Osteocyte (in vitro differentiated cells): ENCODE data around the gene PDGFB. TPM values are rescaled to one million over a fixed set of nuclear protein-coding genes. Genes with fewer than 3 reads are reported as not detected.

Experiments
- DNase-seq: peaks from one replicate; pipeline ENCODE4 v3.0.0; 2021; ENCODE audit warnings: mixed read lengths; ENCODE audit not compliant: unreplicated experiment; ENCODE audit errors: extremely low spot score
- H3K27ac Mint-ChIP-seq: one replicate; pipeline ENCODE4 v1.8.0; 2021; ENCODE audit warnings: mild to moderate bottlenecking, mixed read lengths; ENCODE audit not compliant: unreplicated experiment
- H3K27me3 Mint-ChIP-seq: one replicate; pipeline ENCODE4 v1.8.0; 2021; ENCODE audit warnings: mixed read lengths; ENCODE audit not compliant: unreplicated experiment
- H3K36me3 Mint-ChIP-seq: one replicate; pipeline ENCODE4 v1.8.0; 2021; ENCODE audit warnings: mixed read lengths; ENCODE audit not compliant: unreplicated experiment
- H3K4me1 Mint-ChIP-seq: one replicate; pipeline ENCODE4 v1.8.0; 2021; ENCODE audit warnings: mixed read lengths; ENCODE audit not compliant: unreplicated experiment
- H3K4me3 Mint-ChIP-seq: one replicate; pipeline ENCODE4 v1.8.0; 2021; ENCODE audit warnings: mild to moderate bottlenecking, moderate library complexity, mixed read lengths; ENCODE audit not compliant: unreplicated experiment
- H3K9me3 Mint-ChIP-seq: one replicate; pipeline ENCODE4 v1.8.0; 2021; ENCODE audit warnings: mixed read lengths; ENCODE audit not compliant: unreplicated experiment
- CTCF ChIP-seq: fragments of 200-600 bp; sonication (generic); IDR thresholded peaks from 2 replicates; pipeline ENCODE4 v1.5.0; 2021; ENCODE audit warnings: antibody characterized with exemption, mild to moderate bottlenecking, moderate library complexity
- total RNA-seq: library from RNA; stranded (reverse); gene quantifications from 2 replicates; pipeline ENCODE4 v1.2.1, GENCODE V29; 2021

The PDGFB gene
- total RNA-seq, 1 donor from 2014 or later, result 16.8 TPM

GRCh38 chr22:39264349-39265038 is 19.7 kb upstream of the PDGFB start:
- Mint-ChIP-seq H3K27me3 (no peaks in the 10 kb centered on the region), H3K36me3 (no peaks in the 10 kb centered on the region), H3K4me3 (no peak overlapping the region), H3K9me3 (no peaks in the 10 kb centered on the region), H3K4me1 (no peaks in the 10 kb centered on the region), H3K27ac (no peak overlapping the region)
- DNase-seq, result no peak
- TF ChIP-seq CTCF, result no peak

- no peak overlapping the region for H3K4me3 Mint-ChIP-seq
- no peaks in the 10 kb centered on the region for H3K27me3 Mint-ChIP-seq
- H3K4me1 Mint-ChIP-seq, result no peaks in the 10 kb centered on the region
- no peaks in the 10 kb centered on the region for H3K36me3 Mint-ChIP-seq
- H3K27ac Mint-ChIP-seq, result no peak overlapping the region
- TF ChIP-seq CTCF, result no peak
- H3K9me3 Mint-ChIP-seq, result no peaks in the 10 kb centered on the region
- DNase-seq, result no peak
These were observed 19.0 kb upstream of the PDGFB start for GRCh38 chr22:39263626-39264348.

GRCh38 chr22:39259666-39260065 is 14.9 kb upstream of the PDGFB start:
- no peaks in the 10 kb centered on the region for H3K27me3 Mint-ChIP-seq
- no peak for DNase-seq
- no peak for TF ChIP-seq CTCF
- no peaks in the 10 kb centered on the region for H3K36me3 Mint-ChIP-seq
- H3K4me1 Mint-ChIP-seq, result peaks cover 14% of the 10 kb centered on the region
- H3K9me3 Mint-ChIP-seq, result no peaks in the 10 kb centered on the region
- no peak overlapping the region for H3K4me3 Mint-ChIP-seq
- no peak overlapping the region for H3K27ac Mint-ChIP-seq

GRCh38 chr22:39257901-39258475 is 13.2 kb upstream of the PDGFB start:
- no peaks in the 10 kb centered on the region for H3K27me3 Mint-ChIP-seq
- no peak overlapping the region for H3K27ac Mint-ChIP-seq

More at GRCh38 chr22:39257901-39258475, 13.2 kb upstream of the PDGFB start:
- no peak for DNase-seq
- Mint-ChIP-seq H3K36me3 (no peaks in the 10 kb centered on the region), H3K9me3 (no peaks in the 10 kb centered on the region), H3K4me3 (no peak overlapping the region), H3K4me1 (peaks cover 22% of the 10 kb centered on the region)
- TF ChIP-seq CTCF, result no peak
